Liver (tissue), 9 donors: ENCODE measurements around the gene GGT6. TPM values are rescaled to one million over a fixed set of nuclear protein-coding genes. Genes with fewer than 3 reads are reported as not detected.

Experiments
- DNase-seq: peaks from one replicate; pipeline ENCODE4 v3.0.0-alpha.2; 2017; ENCODE audit warnings: low spot score
- H3K27ac ChIP-seq, 2 donors: one replicate each; pipeline ENCODE4 v1.7.0; 2013; ENCODE audit warnings: inconsistent platforms in 2 of 2, low read length in 2 of 2, control low read depth in 1 of 2, low read depth in 1 of 2, mild to moderate bottlenecking in 1 of 2
- H3K27me3 ChIP-seq, 4 donors: one replicate each; pipeline versions ENCODE4 v1.6.1 to v1.7.0; 2013; ENCODE audit warnings: low read length in 3 of 4, inconsistent platforms in 1 of 4, mild to moderate bottlenecking in 1 of 4, moderate library complexity in 1 of 4; ENCODE audit not compliant: control insufficient read depth in 4 of 4, insufficient read depth in 4 of 4
- H3K36me3 ChIP-seq, 4 donors: one replicate each; pipeline versions ENCODE4 v1.6.1 to v1.7.0; 2013; ENCODE audit warnings: low read length in 3 of 4, mild to moderate bottlenecking in 3 of 4, low read depth in 1 of 4, moderate library complexity in 1 of 4; ENCODE audit not compliant: control insufficient read depth in 4 of 4, insufficient read depth in 3 of 4
- H3K4me1 ChIP-seq, 4 donors: one replicate each; pipeline versions ENCODE4 v1.6.1 to v1.7.0; 2013; ENCODE audit warnings: low read length in 3 of 4, mild to moderate bottlenecking in 3 of 4, moderate library complexity in 1 of 4; ENCODE audit not compliant: control insufficient read depth in 4 of 4, insufficient read depth in 4 of 4
- H3K4me3 ChIP-seq, 3 donors: one replicate each; pipeline versions ENCODE4 v1.6.1 to v1.7.0; 2013; ENCODE audit warnings: low read length in 3 of 3, control low read depth in 1 of 3, low read depth in 1 of 3, mild to moderate bottlenecking in 1 of 3
- H3K9ac ChIP-seq, 2 donors: one replicate each; pipeline ENCODE4 v1.7.0; 2013; ENCODE audit warnings: low read length in 2 of 2, mild to moderate bottlenecking in 2 of 2, moderate library complexity in 2 of 2, control low read depth in 1 of 2, low read depth in 1 of 2
- H3K9me3 ChIP-seq, 4 donors: one replicate each; pipeline versions ENCODE4 v1.6.1 to v1.7.0; 2013; ENCODE audit warnings: low read length in 3 of 4; ENCODE audit not compliant: control insufficient read depth in 4 of 4
- EGR1 ChIP-seq, 2 donors: IDR thresholded peaks; 2 replicates each; pipeline ENCODE4 v1.6.1; 2016 to 2018; ENCODE audit warnings: antibody characterized with exemption in 2 of 2, low read depth in 2 of 2
- FOXA1 ChIP-seq: IDR thresholded peaks from 2 replicates; pipeline ENCODE4 v1.6.1; 2016; ENCODE audit warnings: antibody characterized with exemption
- FOXA2 ChIP-seq: IDR thresholded peaks from 2 replicates; pipeline ENCODE4 v1.6.1; 2016; ENCODE audit warnings: antibody characterized with exemption
- GABPA ChIP-seq, 2 donors: IDR thresholded peaks in 1 of 2; conservative IDR thresholded peaks in 1 of 2; 2 replicates each; pipeline ENCODE4 v1.6.1; 2016; ENCODE audit warnings: antibody characterized with exemption in 2 of 2, mild to moderate bottlenecking in 1 of 2, moderate library complexity in 1 of 2
- HNF4A ChIP-seq, 2 donors: conservative IDR thresholded peaks; 2 replicates each; pipeline ENCODE4 v1.6.1; 2016; ENCODE audit warnings: antibody characterized with exemption in 2 of 2, mild to moderate bottlenecking in 2 of 2
- HNF4G ChIP-seq: IDR thresholded peaks from 2 replicates; pipeline ENCODE4 v1.6.1; 2016; ENCODE audit warnings: antibody characterized with exemption
- JUND ChIP-seq, 2 donors: IDR thresholded peaks; 2 replicates each; pipeline ENCODE4 v1.6.1; 2016; ENCODE audit warnings: antibody characterized with exemption in 2 of 2
- NR2F2 ChIP-seq: IDR thresholded peaks from 2 replicates; pipeline ENCODE4 v1.6.1; 2016; ENCODE audit warnings: antibody characterized with exemption
- RAD21 ChIP-seq, 2 donors: IDR thresholded peaks; 2 replicates each; pipeline ENCODE4 v1.6.1; 2016; ENCODE audit warnings: antibody characterized with exemption in 2 of 2, mild to moderate bottlenecking in 2 of 2
- RXRA ChIP-seq, 2 donors: IDR thresholded peaks; 2 replicates each; pipeline ENCODE4 v1.6.1; 2017 to 2018; ENCODE audit warnings: antibody characterized with exemption in 2 of 2, mild to moderate bottlenecking in 1 of 2
- SP1 ChIP-seq: IDR thresholded peaks from 2 replicates; pipeline ENCODE4 v1.6.1; 2018; ENCODE audit warnings: antibody characterized with exemption, mild to moderate bottlenecking
- TAF1 ChIP-seq: conservative IDR thresholded peaks from 2 replicates; pipeline ENCODE4 v1.6.1; 2016; ENCODE audit warnings: antibody characterized with exemption, mild to moderate bottlenecking
- YY1 ChIP-seq: IDR thresholded peaks from 2 replicates; pipeline ENCODE4 v1.6.1; 2016; ENCODE audit warnings: antibody characterized with exemption, mild to moderate bottlenecking
- WGBS: extraction: QIAGEN DNeasy Blood & Tissue Kit; methylation state at CpG from one replicate; pipeline ENCODE4 v1.1.7; 2013; 5-methylcytosine and 5-hydroxymethylcytosine counted together
- polyA plus RNA-seq, 2 donors: library from polyadenylated mRNA; stranded (reverse) in 1 of 2; unstranded in 1 of 2; fragments of 200-250 nt in 1 of 2; fragments of >200 nt in 1 of 2; fragmentation: Nextera tagmentation in 1 of 2; extraction: Ambion mirVana in 1 of 2; gene quantifications; one replicate each; pipeline versions ENCODE4 v1.2.1 to v1.2.3, GENCODE V29; 2013 to 2015
- total RNA-seq, 2 donors: library from RNA; depleted of rRNA; stranded (reverse); fragments of >200 nt; gene quantifications; one replicate each; pipeline ENCODE4 v1.2.3, GENCODE V29; 2014
- TF ChIP-seq, protein P1 (sequence below): IDR thresholded peaks from 2 replicates; pipeline ENCODE4 v1.6.1; 2016; ENCODE audit warnings: antibody characterized with exemption
- TF ChIP-seq, protein P2 (sequence below): fragments of 150-350 bp; IDR thresholded peaks from 2 replicates; pipeline ENCODE4 v1.5.1; 2017; ENCODE audit warnings: improper control_type of control experiment, low read depth, low read length; ENCODE audit not compliant: missing input control
- TF ChIP-seq, protein P3 (sequence below): IDR thresholded peaks from 2 replicates; pipeline ENCODE4 v1.6.1; 2016; ENCODE audit warnings: antibody characterized with exemption
- TF ChIP-seq, protein P4 (sequence below): IDR thresholded peaks from 2 replicates; pipeline ENCODE4 v1.6.1; 2016; ENCODE audit warnings: antibody characterized with exemption
- TF ChIP-seq, protein P5 (sequence below): IDR thresholded peaks from 2 replicates; pipeline ENCODE4 v1.6.1; 2016; ENCODE audit warnings: antibody characterized with exemption, mild to moderate bottlenecking
- donor health status: healthy.
- donor health status: healthy.
- donor health status: healthy.
- donor health status: healthy.
- donor health status: healthy.

GGT6 gene
- total and polyA plus RNA-seq, 4 donors, result 0.19 to 1.1 (median 0.53) TPM

DNA sequence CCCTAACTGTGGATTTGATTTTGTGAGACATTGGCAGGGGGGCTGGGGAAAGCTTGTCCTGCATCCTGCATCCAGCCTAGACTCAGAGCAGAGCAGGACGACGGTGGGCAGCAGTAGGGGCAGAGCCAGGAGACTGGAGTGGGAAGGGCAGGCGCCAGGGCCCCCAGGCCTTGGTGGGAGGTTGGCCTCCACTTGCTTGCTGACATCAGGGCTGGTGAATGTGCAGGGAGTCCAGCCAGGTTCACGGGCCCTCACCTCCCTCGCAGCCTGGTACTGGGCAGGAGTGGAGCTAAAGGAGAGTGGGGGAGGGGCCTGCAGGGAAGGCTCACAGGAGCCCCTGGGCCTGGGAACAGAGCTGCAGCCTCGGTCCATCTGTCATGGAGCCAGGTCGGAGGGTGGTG, 21.7 kb upstream of the GGT6 start:
- DNase-seq, result no peak
- peaks cover 0 to 6% (median 1%) of the 10 kb centered on the region in 4 donors for H3K27me3 ChIP-seq

DNA sequence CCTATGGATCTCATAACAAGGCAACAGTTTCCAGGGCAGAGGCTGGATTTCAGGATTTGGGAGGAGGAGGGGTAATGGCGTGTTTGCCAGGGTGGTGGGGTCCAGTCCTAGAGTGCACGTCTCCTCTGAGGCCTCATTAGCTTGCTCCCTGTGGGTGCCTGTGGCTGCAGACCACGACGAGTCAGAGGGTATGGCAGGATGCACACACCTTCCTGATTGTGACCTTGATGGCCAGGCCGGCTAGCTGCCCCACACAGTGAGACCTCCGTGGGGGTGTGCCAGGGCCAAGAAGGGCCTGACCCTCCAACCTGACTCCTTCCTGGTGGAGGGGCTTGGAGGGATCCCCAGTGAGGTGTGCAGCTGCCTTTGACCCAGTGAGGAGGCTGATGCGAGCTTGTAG, 19.9 kb upstream of the GGT6 start:
- no peak overlapping the region for H3K4me3 ChIP-seq
- no peak for DNase-seq
- peaks cover 6 to 24% (median 15%) of the 10 kb centered on the region in 4 donors for H3K4me1 ChIP-seq
- no peak overlapping the region for H3K9ac ChIP-seq
- H3K36me3 ChIP-seq, result peaks cover 0 to 2% (median 0%) of the 10 kb centered on the region in 4 donors
- H3K27me3 ChIP-seq, result peaks cover 0 to 3% (median 0%) of the 10 kb centered on the region in 4 donors
- 56% methylated on average over 7 of the region's 7 CpGs for WGBS
- H3K27ac ChIP-seq, result no peak overlapping the region
- no peaks in the 10 kb centered on the region for H3K9me3 ChIP-seq
- TF ChIP-seq RXRA (IDR thresholded peaks at IDR 0.05) (no peak), FOXA1 (no peak), FOXA2 (no peak), TAF1 (no peak), EGR1 (IDR thresholded peaks at IDR 0.05; ENCODE audit: low read depth in 2 of 2) (no peak), HNF4A (conservative IDR thresholded peaks at IDR 0.05) (no peak), GABPA (IDR thresholded peaks at IDR 0.05 in 1 of 2, conservative IDR thresholded peaks at IDR 0.05 in 1 of 2) (no peak), JUND (IDR thresholded peaks at IDR 0.05) (no peak), SP1 (no peak), YY1 (no peak), HNF4G (no peak), NR2F2 (no peak), RAD21 (IDR thresholded peaks at IDR 0.05) (no peak)
- TF ChIP-seq, protein P1, sequence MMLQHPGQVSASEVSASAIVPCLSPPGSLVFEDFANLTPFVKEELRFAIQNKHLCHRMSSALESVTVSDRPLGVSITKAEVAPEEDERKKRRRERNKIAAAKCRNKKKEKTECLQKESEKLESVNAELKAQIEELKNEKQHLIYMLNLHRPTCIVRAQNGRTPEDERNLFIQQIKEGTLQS, result no peak
- TF ChIP-seq, protein P2, sequence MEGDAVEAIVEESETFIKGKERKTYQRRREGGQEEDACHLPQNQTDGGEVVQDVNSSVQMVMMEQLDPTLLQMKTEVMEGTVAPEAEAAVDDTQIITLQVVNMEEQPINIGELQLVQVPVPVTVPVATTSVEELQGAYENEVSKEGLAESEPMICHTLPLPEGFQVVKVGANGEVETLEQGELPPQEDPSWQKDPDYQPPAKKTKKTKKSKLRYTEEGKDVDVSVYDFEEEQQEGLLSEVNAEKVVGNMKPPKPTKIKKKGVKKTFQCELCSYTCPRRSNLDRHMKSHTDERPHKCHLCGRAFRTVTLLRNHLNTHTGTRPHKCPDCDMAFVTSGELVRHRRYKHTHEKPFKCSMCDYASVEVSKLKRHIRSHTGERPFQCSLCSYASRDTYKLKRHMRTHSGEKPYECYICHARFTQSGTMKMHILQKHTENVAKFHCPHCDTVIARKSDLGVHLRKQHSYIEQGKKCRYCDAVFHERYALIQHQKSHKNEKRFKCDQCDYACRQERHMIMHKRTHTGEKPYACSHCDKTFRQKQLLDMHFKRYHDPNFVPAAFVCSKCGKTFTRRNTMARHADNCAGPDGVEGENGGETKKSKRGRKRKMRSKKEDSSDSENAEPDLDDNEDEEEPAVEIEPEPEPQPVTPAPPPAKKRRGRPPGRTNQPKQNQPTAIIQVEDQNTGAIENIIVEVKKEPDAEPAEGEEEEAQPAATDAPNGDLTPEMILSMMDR, result no peak
- TF ChIP-seq, protein P3, sequence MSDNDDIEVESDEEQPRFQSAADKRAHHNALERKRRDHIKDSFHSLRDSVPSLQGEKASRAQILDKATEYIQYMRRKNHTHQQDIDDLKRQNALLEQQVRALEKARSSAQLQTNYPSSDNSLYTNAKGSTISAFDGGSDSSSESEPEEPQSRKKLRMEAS, result no peak
- TF ChIP-seq, protein P4, sequence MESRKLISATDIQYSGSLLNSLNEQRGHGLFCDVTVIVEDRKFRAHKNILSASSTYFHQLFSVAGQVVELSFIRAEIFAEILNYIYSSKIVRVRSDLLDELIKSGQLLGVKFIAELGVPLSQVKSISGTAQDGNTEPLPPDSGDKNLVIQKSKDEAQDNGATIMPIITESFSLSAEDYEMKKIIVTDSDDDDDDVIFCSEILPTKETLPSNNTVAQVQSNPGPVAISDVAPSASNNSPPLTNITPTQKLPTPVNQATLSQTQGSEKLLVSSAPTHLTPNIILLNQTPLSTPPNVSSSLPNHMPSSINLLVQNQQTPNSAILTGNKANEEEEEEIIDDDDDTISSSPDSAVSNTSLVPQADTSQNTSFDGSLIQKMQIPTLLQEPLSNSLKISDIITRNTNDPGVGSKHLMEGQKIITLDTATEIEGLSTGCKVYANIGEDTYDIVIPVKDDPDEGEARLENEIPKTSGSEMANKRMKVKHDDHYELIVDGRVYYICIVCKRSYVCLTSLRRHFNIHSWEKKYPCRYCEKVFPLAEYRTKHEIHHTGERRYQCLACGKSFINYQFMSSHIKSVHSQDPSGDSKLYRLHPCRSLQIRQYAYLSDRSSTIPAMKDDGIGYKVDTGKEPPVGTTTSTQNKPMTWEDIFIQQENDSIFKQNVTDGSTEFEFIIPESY, result no peak

More for the DNA sequence above, 21.7 kb upstream of the GGT6 start:
- Histone ChIP-seq H3K9me3 (no peaks in the 10 kb centered on the region), H3K4me3 (no peak overlapping the region), H3K4me1 (peaks cover 6 to 16% (median 11%) of the 10 kb centered on the region in 4 donors), H3K36me3 (no peaks in the 10 kb centered on the region), H3K9ac (no peak overlapping the region), H3K27ac (no peak overlapping the region)
- WGBS, result 61% methylated on average over 7 of the region's 7 CpGs
- TF ChIP-seq GABPA (IDR thresholded peaks at IDR 0.05 in 1 of 2, conservative IDR thresholded peaks at IDR 0.05 in 1 of 2) (no peak), FOXA2 (no peak), TAF1 (no peak), HNF4A (conservative IDR thresholded peaks at IDR 0.05) (no peak)
- TF ChIP-seq, protein P5, sequence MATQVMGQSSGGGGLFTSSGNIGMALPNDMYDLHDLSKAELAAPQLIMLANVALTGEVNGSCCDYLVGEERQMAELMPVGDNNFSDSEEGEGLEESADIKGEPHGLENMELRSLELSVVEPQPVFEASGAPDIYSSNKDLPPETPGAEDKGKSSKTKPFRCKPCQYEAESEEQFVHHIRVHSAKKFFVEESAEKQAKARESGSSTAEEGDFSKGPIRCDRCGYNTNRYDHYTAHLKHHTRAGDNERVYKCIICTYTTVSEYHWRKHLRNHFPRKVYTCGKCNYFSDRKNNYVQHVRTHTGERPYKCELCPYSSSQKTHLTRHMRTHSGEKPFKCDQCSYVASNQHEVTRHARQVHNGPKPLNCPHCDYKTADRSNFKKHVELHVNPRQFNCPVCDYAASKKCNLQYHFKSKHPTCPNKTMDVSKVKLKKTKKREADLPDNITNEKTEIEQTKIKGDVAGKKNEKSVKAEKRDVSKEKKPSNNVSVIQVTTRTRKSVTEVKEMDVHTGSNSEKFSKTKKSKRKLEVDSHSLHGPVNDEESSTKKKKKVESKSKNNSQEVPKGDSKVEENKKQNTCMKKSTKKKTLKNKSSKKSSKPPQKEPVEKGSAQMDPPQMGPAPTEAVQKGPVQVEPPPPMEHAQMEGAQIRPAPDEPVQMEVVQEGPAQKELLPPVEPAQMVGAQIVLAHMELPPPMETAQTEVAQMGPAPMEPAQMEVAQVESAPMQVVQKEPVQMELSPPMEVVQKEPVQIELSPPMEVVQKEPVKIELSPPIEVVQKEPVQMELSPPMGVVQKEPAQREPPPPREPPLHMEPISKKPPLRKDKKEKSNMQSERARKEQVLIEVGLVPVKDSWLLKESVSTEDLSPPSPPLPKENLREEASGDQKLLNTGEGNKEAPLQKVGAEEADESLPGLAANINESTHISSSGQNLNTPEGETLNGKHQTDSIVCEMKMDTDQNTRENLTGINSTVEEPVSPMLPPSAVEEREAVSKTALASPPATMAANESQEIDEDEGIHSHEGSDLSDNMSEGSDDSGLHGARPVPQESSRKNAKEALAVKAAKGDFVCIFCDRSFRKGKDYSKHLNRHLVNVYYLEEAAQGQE, result no peak
- TF ChIP-seq, protein P3, result no peak
- TF ChIP-seq, protein P4, result no peak
